ENCODE data around the gene DNAJA3.
A peak's percentile ranks its signal among the peaks of the same experiment; 100 is the strongest.

The DNAJA3 gene

GRCh38 chr16:4495766-4496165 is 70.1 kb downstream of the DNAJA3 start:
- ATAC-seq = no peak
- TF ChIP-seq ZC3H10 (CRISPR knock-in tag; IDR thresholded peaks at IDR 0.05) (no peak), ARNTL (CRISPR knock-in tag; IDR thresholded peaks at IDR 0.05; ENCODE audit: borderline replicate concordance, low read depth) (no peak), PPARA (CRISPR knock-in tag; IDR thresholded peaks at IDR 0.05; ENCODE audit: borderline replicate concordance) (no peak), BACH2 (CRISPR knock-in tag; IDR thresholded peaks at IDR 0.05; ENCODE audit: borderline replicate concordance) (no peak), TOX (CRISPR knock-in tag; IDR thresholded peaks at IDR 0.05; ENCODE audit: borderline replicate concordance) (no peak), ZNF565 (CRISPR knock-in tag; conservative IDR thresholded peaks at IDR 0.05; ENCODE audit: low read depth) (no peak), ZNF70 (CRISPR knock-in tag; IDR thresholded peaks at IDR 0.05) (no peak), TCF4 (CRISPR knock-in tag; IDR thresholded peaks at IDR 0.05; ENCODE audit: borderline replicate concordance) (no peak), ZFP3 (CRISPR knock-in tag; IDR thresholded peaks at IDR 0.05) (no peak), RARB (CRISPR knock-in tag; IDR thresholded peaks at IDR 0.05) (no peak), OSR1 (CRISPR knock-in tag; IDR thresholded peaks at IDR 0.05) (no peak), POU6F1 (CRISPR knock-in tag; IDR thresholded peaks at IDR 0.05; ENCODE audit: borderline replicate concordance, low read depth) (no peak)

DNA sequence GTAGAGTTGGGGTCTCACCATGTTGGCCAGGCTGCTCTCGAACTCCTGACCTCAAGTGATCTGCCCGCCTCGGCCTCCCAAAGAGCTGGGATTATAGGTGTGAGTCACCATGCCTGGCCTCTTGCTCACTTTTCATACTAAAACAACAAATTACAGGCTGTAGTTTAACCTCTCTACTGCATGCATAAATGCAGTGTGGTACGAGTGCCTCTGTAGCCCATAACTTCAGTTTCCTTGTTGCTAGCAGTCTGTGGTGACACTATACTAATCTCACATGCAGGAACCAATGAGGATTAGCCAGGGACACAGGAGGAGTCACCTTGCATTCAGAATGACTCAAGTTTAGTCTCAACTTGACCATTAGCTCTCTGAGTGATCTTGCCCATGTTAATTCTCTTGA is 70.6 kb downstream of the DNAJA3 start:
- ATAC-seq = peak; percentile 6; the same call in 2 of the 3 replicates
- TF ChIP-seq ZNF8 (CRISPR knock-in tag; IDR thresholded peaks at IDR 0.05) (no peak), ARNTL (CRISPR knock-in tag; IDR thresholded peaks at IDR 0.05; ENCODE audit: borderline replicate concordance, low read depth) (no peak), OSR1 (CRISPR knock-in tag; IDR thresholded peaks at IDR 0.05) (no peak), ZFP3 (CRISPR knock-in tag; IDR thresholded peaks at IDR 0.05) (no peak), CSDC2 (CRISPR knock-in tag; IDR thresholded peaks at IDR 0.05) (no peak), PPARA (CRISPR knock-in tag; IDR thresholded peaks at IDR 0.05; ENCODE audit: borderline replicate concordance) (no peak), RARB (CRISPR knock-in tag; IDR thresholded peaks at IDR 0.05) (no peak), POU6F1 (CRISPR knock-in tag; IDR thresholded peaks at IDR 0.05; ENCODE audit: borderline replicate concordance, low read depth) (no peak), TSHZ2 (CRISPR knock-in tag; IDR thresholded peaks at IDR 0.05) (no peak)

DNA sequence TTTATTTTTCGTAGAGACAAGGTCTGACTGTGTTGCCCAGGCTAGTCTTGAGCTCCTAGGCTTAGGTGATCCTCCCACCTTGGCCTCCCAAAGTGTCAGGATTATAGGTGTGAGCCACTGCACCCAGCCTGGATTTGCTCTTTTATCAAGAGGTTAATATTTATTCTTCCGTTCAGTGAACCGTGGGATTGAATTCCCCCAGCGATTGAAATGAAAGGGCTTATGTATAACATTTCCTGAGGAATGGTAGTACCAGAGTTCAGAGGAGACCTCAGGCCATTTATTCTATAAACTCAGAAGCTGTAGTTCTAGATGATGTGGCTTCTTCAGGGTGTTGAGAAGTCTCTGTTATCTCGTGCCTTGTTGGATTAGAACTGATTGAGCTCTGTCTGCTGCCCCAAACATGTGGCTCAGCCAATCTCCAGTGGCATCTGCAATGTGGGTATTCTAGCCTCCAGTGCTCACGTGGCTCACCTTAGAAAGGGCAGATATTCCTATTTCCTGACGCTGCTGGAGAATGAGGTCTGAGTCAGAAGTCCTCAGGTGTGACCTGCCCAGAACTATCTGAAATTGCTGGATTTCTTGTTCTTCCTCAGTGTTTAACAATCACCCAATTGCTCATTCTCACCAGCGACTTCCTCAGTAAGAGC is 73.0 kb downstream of the DNAJA3 start:
- no peak for ATAC-seq

More for the DNA sequence above, 73.0 kb downstream of the DNAJA3 start:
- TF ChIP-seq ZFP30 (CRISPR knock-in tag; IDR thresholded peaks at IDR 0.05) (no peak), ZNF565 (CRISPR knock-in tag; conservative IDR thresholded peaks at IDR 0.05; ENCODE audit: low read depth) (no peak), ZFP3 (CRISPR knock-in tag; IDR thresholded peaks at IDR 0.05) (no peak), TCF4 (CRISPR knock-in tag; IDR thresholded peaks at IDR 0.05; ENCODE audit: borderline replicate concordance) (no peak), OSR1 (CRISPR knock-in tag; IDR thresholded peaks at IDR 0.05) (no peak), SNAI2 (CRISPR knock-in tag; IDR thresholded peaks at IDR 0.05) (no peak), ARNTL (CRISPR knock-in tag; IDR thresholded peaks at IDR 0.05; ENCODE audit: borderline replicate concordance, low read depth) (no peak), ZNF70 (CRISPR knock-in tag; IDR thresholded peaks at IDR 0.05) (no peak), POU6F1 (CRISPR knock-in tag; IDR thresholded peaks at IDR 0.05; ENCODE audit: borderline replicate concordance, low read depth) (no peak), PPARA (CRISPR knock-in tag; IDR thresholded peaks at IDR 0.05; ENCODE audit: borderline replicate concordance) (no peak), ZNF8 (CRISPR knock-in tag; IDR thresholded peaks at IDR 0.05) (no peak), RARB (CRISPR knock-in tag; IDR thresholded peaks at IDR 0.05) (no peak), BACH2 (CRISPR knock-in tag; IDR thresholded peaks at IDR 0.05; ENCODE audit: borderline replicate concordance) (no peak), CSRNP3 (CRISPR knock-in tag; IDR thresholded peaks at IDR 0.05) (no peak), TOX (CRISPR knock-in tag; IDR thresholded peaks at IDR 0.05; ENCODE audit: borderline replicate concordance) (no peak)
